ENCODE data around the gene TMEM204. TPM values are rescaled to one million over a fixed set of nuclear protein-coding genes. Genes with fewer than 3 reads are reported as not detected.
A peak's percentile ranks its signal among the peaks of the same experiment; 100 is the strongest.

Gene TMEM204
- total RNA-seq, 4 donors from 2014 or later, result 28.6 to 48.2 (median 36.6) TPM

GRCh38 chr16:1510272-1510671 is 23.2 kb upstream of the TMEM204 start:
- Histone ChIP-seq H3K4me3 (no peak overlapping the region), H3K27me3 (no peaks in the 10 kb centered on the region), H3K27ac (peak overlapping the region in 3 of 4 donors; percentile 69 to 74 (median 73)), H3K4me1 (peaks cover 0 to 23% (median 16%) of the 10 kb centered on the region in 3 donors), H3K36me3 (peaks cover 0 to 84% of the 10 kb centered on the region in 2 donors), H3K9me3 (peaks cover 0 to 13% (median 0%) of the 10 kb centered on the region in 3 donors)
- TF ChIP-seq EP300 (IDR thresholded peaks at IDR 0.05) (no peak), POLR2AphosphoS5 (IDR thresholded peaks at IDR 0.05) (no peak), CTCF (IDR thresholded peaks at IDR 0.05) (no peak), POLR2A (IDR thresholded peaks at IDR 0.05) (no peak)
- 79% methylated on average over 5 of the region's 10 CpGs; no CpG with 5 or more reads in 1 of the 2 donors for WGBS, 2 donors (ENCODE audit: low coverage in 1 of 2)
- no peak for ATAC-seq

- Histone ChIP-seq H3K27ac (no peak overlapping the region), H3K4me3 (no peak overlapping the region), H3K27me3 (no peaks in the 10 kb centered on the region), H3K36me3 (peaks cover 0 to 80% of the 10 kb centered on the region in 2 donors), H3K4me1 (peaks cover 0 to 23% (median 16%) of the 10 kb centered on the region in 3 donors), H3K9me3 (peaks cover 0 to 15% (median 0%) of the 10 kb centered on the region in 3 donors)
- no peak for TF ChIP-seq POLR2AphosphoS5 (IDR thresholded peaks at IDR 0.05)
- WGBS, 2 donors (ENCODE audit: low coverage in 1 of 2), result no CpG with 5 or more reads among the region's 26 CpGs
- ATAC-seq, result no peak
These were observed 22.5 kb upstream of the TMEM204 start for GRCh38 chr16:1510941-1511351.

- Histone ChIP-seq H3K4me3 (no peak overlapping the region), H3K27ac (no peak overlapping the region), H3K27me3 (no peaks in the 10 kb centered on the region), H3K36me3 (peaks cover 0 to 71% of the 10 kb centered on the region in 2 donors), H3K4me1 (peaks cover 0 to 23% (median 16%) of the 10 kb centered on the region in 3 donors), H3K9me3 (peaks cover 0 to 15% (median 0%) of the 10 kb centered on the region in 3 donors)
- WGBS, 2 donors (ENCODE audit: low coverage in 1 of 2), result 69 to 73% methylated on average over 21 of the region's 30 CpGs
- ATAC-seq, result no peak
- TF ChIP-seq EP300 (IDR thresholded peaks at IDR 0.05), result no peak
- no peak for TF ChIP-seq CTCF (IDR thresholded peaks at IDR 0.05)
- TF ChIP-seq POLR2A (IDR thresholded peaks at IDR 0.05), result no peak
- TF ChIP-seq POLR2AphosphoS5 (IDR thresholded peaks at IDR 0.05), result no peak
These were observed 21.6 kb upstream of the TMEM204 start for GRCh38 chr16:1511662-1512569.

GRCh38 chr16:1512774-1513173 is 20.7 kb upstream of the TMEM204 start:
- Histone ChIP-seq H3K4me1 (peaks cover 0 to 23% (median 16%) of the 10 kb centered on the region in 3 donors), H3K4me3 (no peak overlapping the region), H3K9me3 (peaks cover 0 to 15% (median 0%) of the 10 kb centered on the region in 3 donors), H3K27ac (no peak overlapping the region), H3K27me3 (no peaks in the 10 kb centered on the region), H3K36me3 (peaks cover 0 to 69% of the 10 kb centered on the region in 2 donors)
- no peak for ATAC-seq
- WGBS, 2 donors (ENCODE audit: low coverage in 1 of 2), result 90% methylated on average over 4 to 9 of the region's 15 CpGs
- TF ChIP-seq POLR2AphosphoS5 (IDR thresholded peaks at IDR 0.05) (no peak), EP300 (IDR thresholded peaks at IDR 0.05) (no peak), POLR2A (IDR thresholded peaks at IDR 0.05) (no peak), CTCF (IDR thresholded peaks at IDR 0.05) (no peak)

GRCh38 chr16:1514507-1514906 is 19.0 kb upstream of the TMEM204 start:
- WGBS, 2 donors (ENCODE audit: low coverage in 1 of 2), result 96 to 100% methylated on average over 2 to 3 of the region's 3 CpGs
- peaks cover 0 to 11% (median 8%) of the 10 kb centered on the region in 3 donors for H3K4me1 ChIP-seq
- no peak for ATAC-seq
- no peak for TF ChIP-seq CTCF (IDR thresholded peaks at IDR 0.05)
- no peak for TF ChIP-seq EP300 (IDR thresholded peaks at IDR 0.05)
- no peak for TF ChIP-seq POLR2AphosphoS5 (IDR thresholded peaks at IDR 0.05)
- TF ChIP-seq POLR2A (IDR thresholded peaks at IDR 0.05), result no peak
- no peaks in the 10 kb centered on the region for H3K27me3 ChIP-seq
- no peak overlapping the region for H3K27ac ChIP-seq
- H3K4me3 ChIP-seq, result no peak overlapping the region
- H3K9me3 ChIP-seq, result peaks cover 0 to 15% (median 0%) of the 10 kb centered on the region in 3 donors
- H3K36me3 ChIP-seq, result peaks cover 0 to 69% of the 10 kb centered on the region in 2 donors
